CD8-positive, alpha-beta memory T cell (primary cell): Measurements from ENCODE around the gene KCNMB2. TPM values are rescaled to one million over a fixed set of nuclear protein-coding genes. Genes with fewer than 3 reads are reported as not detected.

ENCODE experiments used
- CTCF ChIA-PET: fragments of 350-600 bp; sonication (Branson Sonifier 250); formaldehyde crosslinking; loops from one replicate; lab custom pipeline; 2021; ENCODE audit warnings: antibody characterized with exemption; lab: Charles Lee
- POLR2A ChIA-PET: fragments of 350-600 bp; sonication (Branson Sonifier 250); formaldehyde crosslinking; loops from one replicate; lab custom pipeline; 2021; ENCODE audit warnings: antibody characterized with exemption; lab: Charles Lee
- DNase-seq, 5 donors: peaks; one replicate each; pipeline versions ENCODE4 v3.0.0 to v3.0.0-alpha.2; 2020 to 2022; ENCODE audit warnings: mixed read lengths in 1 of 5
- H3K27ac ChIP-seq: one replicate; pipeline ENCODE4 v1.7.0; 2013; ENCODE audit warnings: low read depth, mild to moderate bottlenecking, low read length, moderate library complexity
- H3K27me3 ChIP-seq: 2 replicates; pipeline ENCODE4 v1.7.0; 2013; ENCODE audit warnings: low read length, mild to moderate bottlenecking; ENCODE audit not compliant: insufficient read depth, poor library complexity, severe bottlenecking
- H3K36me3 ChIP-seq: 2 replicates; pipeline ENCODE4 v1.7.0; 2013; ENCODE audit warnings: mild to moderate bottlenecking, low read length, moderate library complexity; ENCODE audit not compliant: insufficient read depth
- H3K4me1 ChIP-seq: 2 replicates; pipeline ENCODE4 v1.7.0; 2013; ENCODE audit warnings: mild to moderate bottlenecking, low read length, moderate library complexity; ENCODE audit not compliant: insufficient read depth
- H3K4me3 ChIP-seq: 2 replicates; pipeline ENCODE4 v1.7.0; 2013; ENCODE audit warnings: mild to moderate bottlenecking, low read length
- H3K9me3 ChIP-seq: 2 replicates; pipeline ENCODE4 v1.7.0; 2013; ENCODE audit warnings: mild to moderate bottlenecking, low read length
- H3K27ac Mint-ChIP-seq, 8 donors: one replicate each; pipeline ENCODE4 v1.8.0; 2020 to 2021; ENCODE audit warnings: mixed read lengths in 8 of 8, mild to moderate bottlenecking in 6 of 8, inconsistent platforms in 3 of 8, moderate library complexity in 3 of 8
- H3K27me3 Mint-ChIP-seq, 2 donors: one replicate each; pipeline ENCODE4 v1.8.0; 2020 to 2021; ENCODE audit warnings: mixed read lengths in 2 of 2, mild to moderate bottlenecking in 1 of 2, moderate library complexity in 1 of 2
- H3K36me3 Mint-ChIP-seq, 3 donors: one replicate each; pipeline ENCODE4 v1.8.0; 2020 to 2021; ENCODE audit warnings: mixed read lengths in 3 of 3, inconsistent platforms in 1 of 3, mild to moderate bottlenecking in 1 of 3
- H3K4me1 Mint-ChIP-seq, 3 donors: one replicate each; pipeline ENCODE4 v1.8.0; 2020 to 2021; ENCODE audit warnings: mixed read lengths in 3 of 3, inconsistent platforms in 1 of 3, mild to moderate bottlenecking in 1 of 3
- H3K4me3 Mint-ChIP-seq, 7 donors: one replicate each; pipeline ENCODE4 v1.8.0; 2020 to 2021; ENCODE audit warnings: mixed read lengths in 7 of 7, mild to moderate bottlenecking in 6 of 7, moderate library complexity in 4 of 7, inconsistent platforms in 2 of 7
- H3K9me3 Mint-ChIP-seq, 5 donors: one replicate each; pipeline ENCODE4 v1.8.0; 2020 to 2022; ENCODE audit warnings: mixed read lengths in 5 of 5, mild to moderate bottlenecking in 3 of 5, moderate library complexity in 2 of 5, inconsistent platforms in 1 of 5
- polyA plus RNA-seq: library from polyadenylated mRNA; unstranded; fragments of 300-500 nt; fragmentation: Illumina TruSeq; gene quantifications from one replicate; pipeline ENCODE4 v1.2.3, GENCODE V29; 2021
- total RNA-seq, 2 experiments: library from RNA; stranded (reverse); gene quantifications; one replicate each; pipeline ENCODE4 v1.2.3, GENCODE V29; 2021

KCNMB2 gene
- total and polyA plus RNA-seq, 3 experiments from 2014 or later: not detected

DNA sequence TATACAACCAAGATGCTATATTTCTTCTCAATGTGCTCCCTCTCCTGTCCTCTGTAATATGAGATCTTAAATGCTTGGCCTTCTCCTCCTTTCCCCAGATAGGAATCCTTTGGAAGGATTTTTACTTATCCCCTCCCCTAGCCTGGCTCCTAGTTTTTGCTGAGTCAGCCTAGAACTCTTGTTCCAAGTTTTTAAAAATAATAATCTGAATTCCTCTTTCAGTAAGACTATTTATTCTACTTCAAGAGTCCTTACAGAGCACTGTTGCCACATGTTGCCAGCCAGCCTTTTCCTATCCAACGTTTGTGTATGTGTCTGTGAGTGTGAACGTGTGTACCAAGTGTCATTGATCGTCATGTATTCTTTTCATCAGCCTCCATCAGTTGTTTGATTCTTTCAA, 11.0 kb upstream of the KCNMB2 start:
- Mint-ChIP-seq H3K4me1 (no peaks in the 10 kb centered on the region), H3K36me3 (no peaks in the 10 kb centered on the region), H3K9me3 (no peaks in the 10 kb centered on the region), H3K27me3 (peaks cover 3 to 9% of the 10 kb centered on the region in 2 donors), H3K4me3 (no peak overlapping the region), H3K27ac (no peak overlapping the region)
- no peak overlapping the region for H3K4me3 ChIP-seq
- H3K27ac ChIP-seq: no peak overlapping the region
- ChIA-PET POLR2A (no interaction called here), CTCF (no interaction called here)
- H3K4me1 ChIP-seq: no peaks in the 10 kb centered on the region
- H3K27me3 ChIP-seq: no peaks in the 10 kb centered on the region
- no peaks in the 10 kb centered on the region for H3K9me3 ChIP-seq
- no peaks in the 10 kb centered on the region for H3K36me3 ChIP-seq
- no peak for DNase-seq

DNA sequence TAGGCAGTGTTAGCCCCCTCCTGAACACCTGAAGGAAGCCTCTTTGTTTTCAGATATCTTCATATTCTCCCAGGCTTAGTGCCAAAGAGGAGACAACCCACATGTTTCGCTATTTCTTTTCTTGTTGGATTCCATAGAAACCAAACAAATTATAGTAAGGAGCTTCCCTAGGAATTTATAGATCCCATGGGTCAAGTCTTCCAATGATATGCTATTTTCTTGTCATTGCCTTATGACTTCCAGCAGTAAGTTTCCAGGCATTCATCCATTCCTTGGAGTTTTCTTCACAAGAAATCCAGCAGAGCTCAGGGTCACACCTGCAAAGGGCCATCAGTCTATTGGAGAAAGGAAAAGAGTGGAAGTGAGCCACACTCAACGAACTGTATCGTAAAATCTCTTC, 9.9 kb upstream of the KCNMB2 start:
- Histone ChIP-seq H3K36me3 (no peaks in the 10 kb centered on the region), H3K4me3 (no peak overlapping the region), H3K27me3 (no peaks in the 10 kb centered on the region), H3K27ac (no peak overlapping the region), H3K9me3 (no peaks in the 10 kb centered on the region), H3K4me1 (no peaks in the 10 kb centered on the region)
- H3K4me3 Mint-ChIP-seq: no peak overlapping the region
- H3K27me3 Mint-ChIP-seq: peaks cover 3 to 9% of the 10 kb centered on the region in 2 donors
- ChIA-PET POLR2A (no interaction called here), CTCF (no interaction called here)
- no peak for DNase-seq
- no peaks in the 10 kb centered on the region for H3K36me3 Mint-ChIP-seq
- H3K27ac Mint-ChIP-seq: no peak overlapping the region
- peaks cover 0 to 4% (median under 1%) of the 10 kb centered on the region in 5 donors for H3K9me3 Mint-ChIP-seq
- no peaks in the 10 kb centered on the region for H3K4me1 Mint-ChIP-seq

GRCh38 chr3:178527981-178528380, 8.3 kb upstream of the KCNMB2 start:
- Mint-ChIP-seq H3K27ac (no peak overlapping the region), H3K9me3 (peaks cover 0 to 5% (median 4%) of the 10 kb centered on the region in 5 donors), H3K4me3 (no peak overlapping the region), H3K36me3 (no peaks in the 10 kb centered on the region), H3K4me1 (no peaks in the 10 kb centered on the region), H3K27me3 (peaks cover 3 to 9% of the 10 kb centered on the region in 2 donors)
- Histone ChIP-seq H3K9me3 (no peaks in the 10 kb centered on the region), H3K4me3 (no peak overlapping the region), H3K27ac (no peak overlapping the region), H3K4me1 (no peaks in the 10 kb centered on the region), H3K27me3 (no peaks in the 10 kb centered on the region), H3K36me3 (no peaks in the 10 kb centered on the region)
- DNase-seq: no peak
- POLR2A ChIA-PET: no interaction called here
- CTCF ChIA-PET: no interaction called here

DNA sequence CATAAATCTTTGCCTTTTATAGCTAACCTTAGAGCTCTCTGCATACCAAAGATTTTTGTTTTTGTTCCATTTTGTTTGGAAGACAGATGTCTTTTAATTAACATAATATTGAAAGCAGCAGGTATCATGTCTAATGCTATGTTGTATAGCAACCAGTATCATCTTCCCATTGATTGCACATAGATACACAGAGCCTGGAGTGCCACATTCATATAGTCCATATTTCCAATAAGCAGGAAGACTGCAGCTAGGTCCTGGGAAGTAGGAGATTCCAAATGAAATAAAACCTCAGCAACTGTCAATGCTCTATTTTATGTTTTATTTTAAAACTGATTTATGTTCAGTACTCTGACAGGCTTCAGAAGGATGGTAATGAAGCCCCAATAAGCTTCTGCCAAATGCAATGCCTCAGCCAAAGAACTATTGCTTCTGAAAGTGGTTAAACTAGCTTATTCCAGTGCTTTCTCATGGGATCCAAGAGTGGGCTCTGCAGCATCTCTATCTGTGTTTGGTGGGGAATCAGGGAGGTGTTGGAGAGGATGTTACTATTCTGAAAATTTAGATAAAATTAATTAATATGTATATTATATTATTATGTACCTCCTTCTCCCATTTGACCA, 6.5 kb upstream of the KCNMB2 start:
- DNase-seq: no peak
- H3K36me3 Mint-ChIP-seq: no peaks in the 10 kb centered on the region
- H3K27ac ChIP-seq: no peak overlapping the region
- H3K9me3 Mint-ChIP-seq: peaks cover 0 to 8% (median 4%) of the 10 kb centered on the region in 5 donors
- H3K4me3 ChIP-seq: no peak overlapping the region
- H3K27ac Mint-ChIP-seq: no peak overlapping the region
- H3K4me3 Mint-ChIP-seq: no peak overlapping the region
- CTCF ChIA-PET: no interaction called here
- peaks cover 3 to 9% of the 10 kb centered on the region in 2 donors for H3K27me3 Mint-ChIP-seq
- no peaks in the 10 kb centered on the region for H3K27me3 ChIP-seq
- H3K4me1 ChIP-seq: no peaks in the 10 kb centered on the region
- H3K36me3 ChIP-seq: no peaks in the 10 kb centered on the region
- POLR2A ChIA-PET: no interaction called here
- no peaks in the 10 kb centered on the region for H3K4me1 Mint-ChIP-seq
- no peaks in the 10 kb centered on the region for H3K9me3 ChIP-seq

DNA sequence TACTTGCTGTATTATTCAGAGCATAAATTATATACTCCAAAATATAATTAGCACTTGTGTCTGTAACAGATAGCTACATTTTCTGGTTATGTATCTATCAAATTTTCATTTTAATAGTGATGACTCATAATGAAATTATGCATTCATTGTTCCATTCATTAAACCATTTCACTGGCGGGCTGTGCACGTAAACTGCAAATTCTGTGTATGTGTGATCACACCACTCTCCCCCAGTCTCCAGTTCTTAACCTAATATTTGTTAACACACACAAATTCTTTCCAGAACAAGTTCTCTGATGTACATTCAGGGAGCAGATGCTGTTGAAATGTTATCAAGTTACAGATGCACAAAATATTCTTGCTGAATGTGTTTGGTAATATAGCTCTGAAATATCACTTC, 3.8 kb upstream of the KCNMB2 start:
- Mint-ChIP-seq H3K27me3 (peaks cover 15 to 21% of the 10 kb centered on the region in 2 donors), H3K27ac (no peak overlapping the region), H3K4me1 (peaks cover 5 to 12% (median 8%) of the 10 kb centered on the region in 3 donors), H3K9me3 (peaks cover 0 to 8% (median 4%) of the 10 kb centered on the region in 5 donors), H3K4me3 (no peak overlapping the region), H3K36me3 (no peaks in the 10 kb centered on the region)
- no peak for DNase-seq
- H3K4me3 ChIP-seq: no peak overlapping the region
- H3K9me3 ChIP-seq: no peaks in the 10 kb centered on the region
- H3K27ac ChIP-seq: no peak overlapping the region
- no peaks in the 10 kb centered on the region for H3K27me3 ChIP-seq
- no peaks in the 10 kb centered on the region for H3K4me1 ChIP-seq
- no peaks in the 10 kb centered on the region for H3K36me3 ChIP-seq
- ChIA-PET CTCF (no interaction called here), POLR2A (no interaction called here)

GRCh38 chr3:178537122-178537705, 978 bp downstream of the KCNMB2 start:
- no peaks in the 10 kb centered on the region for H3K36me3 Mint-ChIP-seq
- no peak overlapping the region for H3K27ac Mint-ChIP-seq
- H3K27ac ChIP-seq: no peak overlapping the region
- no peaks in the 10 kb centered on the region for H3K4me1 ChIP-seq
- no peak for DNase-seq
- H3K4me3 ChIP-seq: no peak overlapping the region
- peaks cover 21 to 34% of the 10 kb centered on the region in 2 donors for H3K27me3 Mint-ChIP-seq
- ChIA-PET CTCF (no interaction called here), POLR2A (no interaction called here)
- peaks cover 0 to 8% (median 0%) of the 10 kb centered on the region in 5 donors for H3K9me3 Mint-ChIP-seq
- peaks cover 5 to 12% (median 8%) of the 10 kb centered on the region in 3 donors for H3K4me1 Mint-ChIP-seq
- no peak overlapping the region for H3K4me3 Mint-ChIP-seq
- no peaks in the 10 kb centered on the region for H3K27me3 ChIP-seq
- no peaks in the 10 kb centered on the region for H3K36me3 ChIP-seq
- H3K9me3 ChIP-seq: no peaks in the 10 kb centered on the region

DNA sequence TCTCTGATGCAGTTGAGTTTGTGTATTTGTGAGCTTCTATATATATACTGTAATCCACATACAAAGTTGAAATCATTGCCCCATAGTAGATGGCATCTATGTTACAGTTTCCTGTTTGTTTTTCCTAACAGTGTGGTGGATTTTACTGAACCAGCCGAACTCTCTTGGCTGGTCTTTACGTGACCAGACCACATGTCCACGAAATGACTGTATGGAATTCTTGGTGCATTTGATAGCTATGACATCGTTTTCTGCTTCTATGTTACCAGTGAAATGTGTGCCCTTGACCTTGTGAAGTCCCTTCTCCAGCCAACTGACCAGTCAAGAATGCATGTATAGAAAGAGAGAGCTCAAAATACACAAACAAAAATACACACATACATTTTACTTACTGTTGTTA, 1.8 kb downstream of the KCNMB2 start:
- Mint-ChIP-seq H3K4me3 (no peak overlapping the region), H3K36me3 (no peaks in the 10 kb centered on the region), H3K9me3 (peaks cover 0 to 5% (median 0%) of the 10 kb centered on the region in 5 donors), H3K27me3 (peaks cover 21 to 34% of the 10 kb centered on the region in 2 donors), H3K4me1 (peaks cover 5 to 12% (median 8%) of the 10 kb centered on the region in 3 donors), H3K27ac (no peak overlapping the region)
- Histone ChIP-seq H3K36me3 (no peaks in the 10 kb centered on the region), H3K27me3 (no peaks in the 10 kb centered on the region), H3K4me3 (no peak overlapping the region), H3K9me3 (no peaks in the 10 kb centered on the region), H3K27ac (no peak overlapping the region), H3K4me1 (no peaks in the 10 kb centered on the region)
- CTCF ChIA-PET: no interaction called here
- POLR2A ChIA-PET: no interaction called here
- DNase-seq: no peak

GRCh38 chr3:178540184-178540583, 3.9 kb downstream of the KCNMB2 start:
- POLR2A ChIA-PET: no interaction called here
- Histone ChIP-seq H3K36me3 (no peaks in the 10 kb centered on the region), H3K27me3 (no peaks in the 10 kb centered on the region), H3K4me1 (no peaks in the 10 kb centered on the region), H3K27ac (no peak overlapping the region), H3K9me3 (no peaks in the 10 kb centered on the region), H3K4me3 (no peak overlapping the region)
- no peak overlapping the region for H3K4me3 Mint-ChIP-seq
- CTCF ChIA-PET: no interaction called here
- H3K27ac Mint-ChIP-seq: no peak overlapping the region
- no peaks in the 10 kb centered on the region for H3K36me3 Mint-ChIP-seq
- DNase-seq: no peak
- H3K4me1 Mint-ChIP-seq: peaks cover 5 to 12% (median 8%) of the 10 kb centered on the region in 3 donors
- peaks cover 0 to 1% (median 0%) of the 10 kb centered on the region in 5 donors for H3K9me3 Mint-ChIP-seq
- H3K27me3 Mint-ChIP-seq: peaks cover 23 to 34% of the 10 kb centered on the region in 2 donors
